Peyer's patch (tissue), 4 donors: ENCODE data around the gene ABR.

Experiments used
- POLR2A ChIP-seq, 2 donors: fragments of 450-650 bp; IDR thresholded peaks; one replicate each; pipeline ENCODE4 v1.5.1; 2017; ENCODE audit warnings: antibody characterized with exemption in 2 of 2, mild to moderate bottlenecking in 2 of 2, moderate library complexity in 2 of 2
- TF ChIP-seq, protein P1 (sequence below), 6 experiments: fragments of 450-650 bp in 4 of 6; fragments of 200-600 bp in 2 of 6; sonication (generic) in 1 of 6; IDR thresholded peaks; one replicate each; pipeline ENCODE4 v1.5.1; 2017 to 2019; ENCODE audit warnings: antibody characterized with exemption in 6 of 6, mild to moderate bottlenecking in 3 of 6, moderate library complexity in 1 of 6

DNA sequence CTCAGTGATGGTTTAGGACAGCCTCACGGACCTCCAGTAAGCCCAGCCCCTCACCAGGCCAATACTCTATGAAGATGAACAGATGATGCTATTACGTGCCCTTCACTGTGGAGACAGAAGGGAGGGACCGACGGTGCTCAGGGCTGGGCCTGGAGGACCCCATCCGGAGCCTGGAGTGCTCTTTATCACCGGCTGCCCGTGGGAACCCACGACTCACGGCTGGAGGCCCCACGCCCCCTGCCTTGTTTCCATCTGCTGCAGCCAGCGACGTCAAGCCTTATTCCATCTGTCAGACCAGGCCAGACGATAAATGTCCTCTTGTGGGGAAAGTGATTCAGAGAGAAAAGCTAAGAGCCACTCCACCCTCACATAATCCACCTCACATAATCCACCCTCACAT is 186.8 kb downstream of the ABR start:
- TF ChIP-seq, protein P1, sequence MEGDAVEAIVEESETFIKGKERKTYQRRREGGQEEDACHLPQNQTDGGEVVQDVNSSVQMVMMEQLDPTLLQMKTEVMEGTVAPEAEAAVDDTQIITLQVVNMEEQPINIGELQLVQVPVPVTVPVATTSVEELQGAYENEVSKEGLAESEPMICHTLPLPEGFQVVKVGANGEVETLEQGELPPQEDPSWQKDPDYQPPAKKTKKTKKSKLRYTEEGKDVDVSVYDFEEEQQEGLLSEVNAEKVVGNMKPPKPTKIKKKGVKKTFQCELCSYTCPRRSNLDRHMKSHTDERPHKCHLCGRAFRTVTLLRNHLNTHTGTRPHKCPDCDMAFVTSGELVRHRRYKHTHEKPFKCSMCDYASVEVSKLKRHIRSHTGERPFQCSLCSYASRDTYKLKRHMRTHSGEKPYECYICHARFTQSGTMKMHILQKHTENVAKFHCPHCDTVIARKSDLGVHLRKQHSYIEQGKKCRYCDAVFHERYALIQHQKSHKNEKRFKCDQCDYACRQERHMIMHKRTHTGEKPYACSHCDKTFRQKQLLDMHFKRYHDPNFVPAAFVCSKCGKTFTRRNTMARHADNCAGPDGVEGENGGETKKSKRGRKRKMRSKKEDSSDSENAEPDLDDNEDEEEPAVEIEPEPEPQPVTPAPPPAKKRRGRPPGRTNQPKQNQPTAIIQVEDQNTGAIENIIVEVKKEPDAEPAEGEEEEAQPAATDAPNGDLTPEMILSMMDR (IDR thresholded peaks at IDR 0.05), result no peak
- no peak for TF ChIP-seq POLR2A (IDR thresholded peaks at IDR 0.05)
